Hepatic stellate cell (primary cell): ENCODE measurements around the gene UBE2F.
"Not testable (repeated sequence)": the region's sequence is repeated elsewhere in the genome, so short reads cannot be mapped to it uniquely, and the experiment has no call there.

Source experiments
- DNase-seq: peaks from one replicate; pipeline ENCODE4 v3.0.0; 2011; ENCODE audit warnings: low spot score

The UBE2F gene

GRCh38 chr2:238021327-238021726 lies 54.5 kb downstream of the UBE2F start:
- DNase-seq: no peak

GRCh38 chr2:238022594-238023157 lies 55.9 kb downstream of the UBE2F start:
- DNase-seq: no peak

DNA sequence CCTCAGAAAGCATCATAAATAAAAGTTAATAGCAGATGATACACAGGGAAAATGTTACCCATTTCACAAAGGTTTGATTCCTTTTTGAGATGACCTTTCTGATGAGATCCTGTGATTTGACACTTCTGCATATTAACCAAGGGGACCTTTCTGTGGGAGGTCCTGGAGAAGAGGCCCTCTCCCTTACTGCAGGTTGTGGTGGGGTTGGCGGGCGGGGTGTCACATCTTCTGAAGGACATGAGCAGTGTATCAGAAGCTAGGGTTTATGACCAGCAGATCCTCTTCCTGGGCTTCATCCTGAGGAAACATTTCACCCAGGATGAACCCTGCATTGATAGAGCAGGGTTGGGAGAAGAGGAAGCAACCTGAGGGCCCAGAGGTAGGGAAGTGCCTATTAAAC lies 56.8 kb downstream of the UBE2F start:
- DNase-seq: no peak

DNA sequence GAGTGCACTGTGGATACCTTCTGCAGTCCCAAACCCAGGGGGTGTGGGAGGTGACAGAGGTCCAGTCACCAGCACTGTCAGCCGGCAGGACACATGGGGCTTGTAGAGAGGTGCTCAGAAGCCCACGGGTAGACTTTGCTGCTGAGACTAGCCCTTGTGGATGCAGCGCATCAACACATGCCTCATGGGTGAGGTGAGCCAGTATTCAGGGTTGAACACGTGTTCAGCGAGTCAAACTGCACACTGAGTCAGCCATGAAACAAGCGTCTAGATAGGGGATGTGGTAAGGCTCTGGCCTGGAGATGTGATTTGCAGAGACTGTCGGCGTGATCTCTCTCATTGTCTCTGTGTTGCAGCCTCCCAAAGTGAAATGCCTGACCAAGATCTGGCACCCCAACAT lies 58.2 kb downstream of the UBE2F start:
- no peak for DNase-seq

DNA sequence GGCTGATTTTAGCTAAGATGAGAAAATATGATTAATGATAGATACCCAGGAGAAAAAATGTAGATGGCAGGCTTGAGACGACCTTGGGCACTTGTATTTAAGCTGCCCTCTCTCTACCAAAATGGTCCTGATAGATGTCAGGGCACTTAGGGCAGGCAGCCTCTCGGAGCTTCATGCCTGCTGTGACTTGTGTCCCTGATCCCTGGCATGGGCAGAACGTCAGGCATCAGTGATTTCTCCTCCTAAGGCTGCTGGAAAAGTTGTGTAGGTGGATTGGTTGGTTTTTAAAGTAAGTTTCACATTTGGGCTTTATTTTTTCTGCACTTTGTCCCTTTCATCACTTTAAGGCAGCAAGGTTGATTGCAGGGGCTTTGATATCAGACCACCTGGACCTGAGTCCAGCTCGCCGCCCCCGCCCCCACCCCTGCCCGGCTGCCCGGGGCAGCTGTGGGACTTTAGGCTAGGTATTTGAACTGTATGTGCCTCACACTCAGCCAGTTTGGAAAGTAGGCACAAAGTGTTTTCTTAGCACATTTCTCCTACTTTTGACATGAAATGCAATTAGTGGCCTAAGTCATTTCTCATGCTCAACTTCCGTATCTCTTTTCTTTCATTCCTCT lies 59.0 kb downstream of the UBE2F start:
- no peak for DNase-seq

- DNase-seq: peak; percentile 17
Measured at GRCh38 chr2:238027058-238027457, 60.2 kb downstream of the UBE2F start.

GRCh38 chr2:238027591-238028415 lies 61.0 kb downstream of the UBE2F start:
- DNase-seq: no peak

- no peak for DNase-seq
Measured at GRCh38 chr2:238029853-238030252, 63.0 kb downstream of the UBE2F start.

DNA sequence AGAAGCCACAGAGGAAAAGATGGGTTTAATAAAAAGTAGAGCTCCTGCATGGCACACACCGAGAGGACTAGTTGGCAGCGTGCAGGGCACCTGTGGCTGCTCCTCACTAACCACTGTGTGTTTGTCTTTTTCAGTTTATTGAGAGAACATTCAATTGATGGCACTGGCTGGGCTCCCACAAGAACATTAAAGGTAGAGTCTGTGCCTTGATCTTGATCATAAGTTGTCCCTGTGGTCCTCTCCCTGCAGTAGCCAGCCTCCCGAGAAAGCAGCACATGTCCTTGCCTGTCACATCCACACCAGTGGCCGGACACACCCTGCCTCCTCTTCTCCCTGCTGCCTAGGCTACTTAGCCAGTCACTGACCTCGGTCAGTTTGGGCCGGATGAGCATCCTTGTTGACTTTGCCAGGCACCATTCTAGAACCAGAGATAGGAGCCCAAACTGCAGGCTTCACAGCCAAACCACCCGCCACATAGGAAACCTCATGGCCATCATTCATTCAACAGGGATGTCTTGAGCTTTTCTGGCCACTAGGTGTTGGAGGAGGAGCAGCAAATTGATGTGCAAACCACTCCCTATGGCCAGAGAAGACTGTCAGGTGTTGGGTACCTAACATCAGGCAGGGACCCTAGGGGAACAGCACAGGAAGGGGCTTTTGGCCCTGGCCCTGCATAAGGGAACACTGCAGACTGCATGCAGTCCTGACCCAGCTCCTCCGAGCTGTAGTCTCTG lies 63.8 kb downstream of the UBE2F start:
- DNase-seq: no peak

DNA sequence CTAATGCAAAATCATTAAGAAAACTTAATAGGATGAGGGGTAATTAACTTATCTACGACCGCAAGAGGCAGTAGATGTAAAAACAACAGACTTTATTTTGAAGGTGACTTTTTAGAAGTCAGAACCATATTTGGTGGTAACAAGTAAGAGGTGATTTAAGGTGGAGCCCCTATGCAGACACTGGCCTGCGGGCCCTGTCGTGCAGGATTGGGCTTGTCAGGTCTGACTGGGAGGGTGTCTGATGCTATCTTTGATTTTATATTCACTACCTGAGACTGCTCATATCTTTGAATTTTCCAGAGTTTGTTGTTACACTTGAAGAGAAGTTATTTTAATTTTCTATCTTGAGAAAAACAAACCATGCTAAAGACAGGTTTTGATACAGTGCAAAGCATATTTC lies 64.9 kb downstream of the UBE2F start:
- DNase-seq: no peak

DNA sequence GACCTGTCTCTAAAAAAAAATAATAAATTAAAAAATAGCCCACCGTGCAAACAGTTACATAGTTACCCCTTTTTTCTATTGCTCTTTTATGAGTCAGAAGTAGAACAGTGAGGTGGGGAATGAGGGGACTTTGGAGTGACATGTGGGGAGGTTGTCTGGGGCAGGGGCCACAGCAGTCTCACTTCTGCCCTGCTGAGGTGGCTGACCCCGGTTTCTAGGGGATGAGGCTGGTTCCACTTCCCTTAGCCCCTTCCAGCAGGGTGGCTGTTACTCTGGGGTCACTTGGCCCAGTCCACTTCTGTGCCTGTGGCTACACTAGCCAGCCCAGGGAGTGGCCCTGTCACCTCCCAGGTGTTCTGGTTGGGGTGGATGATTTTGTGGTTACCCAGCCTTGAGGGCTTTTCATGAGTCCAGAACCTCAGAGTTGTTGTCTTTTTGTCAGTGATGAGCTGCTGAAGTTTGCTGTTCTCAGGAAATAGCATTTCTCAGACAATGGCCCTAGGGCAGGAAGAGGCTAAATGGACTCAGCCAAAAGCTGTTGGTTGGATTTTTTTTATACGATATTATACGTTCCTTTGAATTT lies 66.0 kb downstream of the UBE2F start:
- no peak for DNase-seq

DNA sequence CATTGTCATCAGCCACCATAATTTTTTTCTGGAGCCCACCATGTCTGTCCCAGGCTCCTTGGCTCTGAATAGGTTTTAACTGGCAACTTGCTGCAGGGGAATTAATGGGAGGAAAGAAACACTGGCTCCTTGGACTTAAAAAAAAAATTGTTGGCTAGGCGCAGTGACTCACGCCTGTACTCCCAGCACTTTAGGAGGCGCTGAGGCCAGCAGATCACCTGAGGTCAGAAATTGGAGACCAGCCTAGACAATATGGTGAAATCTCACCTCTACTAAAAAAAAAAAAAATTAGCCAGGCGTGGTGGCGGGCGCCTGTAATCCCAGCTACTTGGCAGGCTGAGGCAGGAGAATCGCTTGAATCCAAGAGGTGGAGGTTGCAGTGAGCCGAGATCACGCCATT lies 67.2 kb downstream of the UBE2F start:
- DNase-seq: not testable (repeated sequence)

- DNase-seq: no peak
Measured at GRCh38 chr2:238038203-238038602, 71.4 kb downstream of the UBE2F start.

GRCh38 chr2:238039151-238039550 lies 72.3 kb downstream of the UBE2F start:
- DNase-seq: no peak

GRCh38 chr2:238039985-238040384 lies 73.2 kb downstream of the UBE2F start:
- DNase-seq: no peak

GRCh38 chr2:238040918-238041317 lies 74.1 kb downstream of the UBE2F start:
- no peak for DNase-seq

DNA sequence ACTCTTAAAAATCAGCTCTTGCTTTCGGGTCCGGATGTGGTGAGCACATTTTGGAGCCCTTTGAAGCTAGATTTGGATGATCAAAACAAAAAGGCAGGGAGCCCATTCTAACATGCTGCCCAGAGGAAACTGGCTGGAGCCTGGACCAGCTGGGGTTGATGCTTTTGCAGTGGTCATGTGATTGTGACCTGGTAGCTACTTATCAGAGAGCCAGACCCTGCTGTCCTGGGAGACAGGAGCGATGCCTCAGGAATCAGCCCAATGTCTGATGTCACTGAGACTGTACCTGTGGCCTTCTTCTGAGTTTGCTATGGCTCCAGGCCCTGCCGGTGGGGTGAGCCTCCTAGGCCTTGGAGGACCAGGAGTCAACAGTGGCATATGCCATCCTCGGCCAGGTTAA lies 75.3 kb downstream of the UBE2F start:
- no peak for DNase-seq

- no peak for DNase-seq
Measured at GRCh38 chr2:238042849-238043584, 76.2 kb downstream of the UBE2F start.

- no peak for DNase-seq
Measured at GRCh38 chr2:238043851-238044250, 77.0 kb downstream of the UBE2F start.

DNA sequence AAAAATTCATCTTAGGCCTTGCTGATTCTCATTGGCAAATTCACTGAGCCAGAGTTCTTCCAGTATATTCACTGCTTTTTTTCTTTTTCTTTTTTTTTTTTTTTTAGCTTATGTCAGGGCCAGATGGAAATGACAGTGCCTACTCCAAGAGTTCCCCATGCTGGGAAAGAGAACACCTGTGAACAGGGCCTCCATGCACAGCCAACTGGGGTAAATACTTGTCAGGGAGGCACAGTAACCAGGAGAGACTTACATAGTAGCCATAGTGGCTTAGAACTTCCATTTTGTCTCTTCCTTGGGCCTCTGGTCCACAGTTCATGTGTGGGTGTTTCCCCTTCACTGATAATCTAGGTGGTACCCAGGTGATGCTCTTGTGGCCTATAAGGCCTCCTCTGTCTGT lies 78.8 kb downstream of the UBE2F start:
- DNase-seq: no peak

DNA sequence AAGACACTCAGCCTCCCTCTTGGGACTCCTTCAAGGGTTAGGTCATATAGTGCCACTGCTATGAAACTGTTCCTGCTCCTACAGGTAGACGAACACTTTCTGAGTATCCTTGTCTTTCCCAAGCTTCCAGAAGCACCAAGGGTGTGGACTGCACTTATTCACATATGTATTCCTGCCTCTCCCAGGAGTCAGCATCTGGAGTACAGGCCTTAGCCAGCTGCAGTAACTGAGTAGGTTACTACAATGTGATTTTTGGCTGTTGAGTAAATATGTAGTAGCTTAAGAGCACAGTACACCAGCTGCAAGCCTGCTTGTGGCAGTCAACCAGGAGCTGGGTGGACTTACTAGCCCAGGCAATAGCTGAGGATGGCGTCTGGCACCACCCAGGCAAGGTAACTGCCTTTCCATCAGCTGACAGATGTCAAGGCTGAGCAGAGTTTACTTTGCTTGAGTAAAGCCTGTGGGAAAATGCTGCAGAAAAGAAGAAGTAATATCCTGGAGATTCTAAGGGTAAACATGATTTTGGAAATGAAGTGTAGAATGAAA lies 80.0 kb downstream of the UBE2F start:
- no peak for DNase-seq
